Stimulated activated effector memory CD8-positive, alpha-beta T cell treated with anti-CD3 and anti-CD28 coated beads, Interleukin-12 subunit alpha, Interleukin-12 subunit beta, amount 100 ng/mL, for 72 hours (primary cell): Measurements from ENCODE around the gene GREM2.

Experiments
- ATAC-seq: fragments of 150-1000 bp; cut with Tn5 transposase; 2 replicates; pipeline ENCODE4 v1.10.0; 2021
- DNase-seq, 2 donors: peaks; one replicate each; pipeline ENCODE4 v3.0.0; 2021 to 2022; ENCODE audit warnings: low spot score in 2 of 2
- H3K27ac Mint-ChIP-seq: one replicate; pipeline ENCODE4 v1.8.0; 2022; ENCODE audit warnings: mild to moderate bottlenecking, mixed read lengths
- H3K36me3 Mint-ChIP-seq: one replicate; pipeline ENCODE4 v1.8.0; 2022; ENCODE audit warnings: mild to moderate bottlenecking, mixed read lengths
- H3K4me1 Mint-ChIP-seq: one replicate; pipeline ENCODE4 v1.8.0; 2022; ENCODE audit warnings: mixed read lengths
- H3K4me3 Mint-ChIP-seq: one replicate; pipeline ENCODE4 v1.8.0; 2022; ENCODE audit warnings: mild to moderate bottlenecking, mixed read lengths
- H3K9me3 Mint-ChIP-seq: one replicate; pipeline ENCODE4 v1.8.0; 2022; ENCODE audit warnings: mixed read lengths

The GREM2 gene

GRCh38 chr1:240506176-240506575 is 105.8 kb downstream of the GREM2 start:
- ATAC-seq: no peak
- H3K27ac Mint-ChIP-seq: no peak overlapping the region
- no peaks in the 10 kb centered on the region for H3K36me3 Mint-ChIP-seq
- no peak overlapping the region for H3K4me3 Mint-ChIP-seq
- H3K9me3 Mint-ChIP-seq: no peaks in the 10 kb centered on the region
- no peaks in the 10 kb centered on the region for H3K4me1 Mint-ChIP-seq
- no peak for DNase-seq

GRCh38 chr1:240503558-240503957 is 108.4 kb downstream of the GREM2 start:
- Mint-ChIP-seq H3K9me3 (no peaks in the 10 kb centered on the region), H3K27ac (no peak overlapping the region), H3K4me1 (no peaks in the 10 kb centered on the region), H3K4me3 (no peak overlapping the region), H3K36me3 (no peaks in the 10 kb centered on the region)
- ATAC-seq: peak; percentile 61
- no peak for DNase-seq

GRCh38 chr1:240503036-240503435 is 108.9 kb downstream of the GREM2 start:
- H3K27ac Mint-ChIP-seq: no peak overlapping the region
- no peaks in the 10 kb centered on the region for H3K4me1 Mint-ChIP-seq
- no peak for ATAC-seq
- no peaks in the 10 kb centered on the region for H3K9me3 Mint-ChIP-seq
- H3K36me3 Mint-ChIP-seq: no peaks in the 10 kb centered on the region
- no peak for DNase-seq
- no peak overlapping the region for H3K4me3 Mint-ChIP-seq

GRCh38 chr1:240501115-240501514 is 110.8 kb downstream of the GREM2 start:
- ATAC-seq (no peak), DNase-seq (no peak)
- H3K4me3 Mint-ChIP-seq: no peak overlapping the region
- no peak overlapping the region for H3K27ac Mint-ChIP-seq
- no peaks in the 10 kb centered on the region for H3K4me1 Mint-ChIP-seq
- peaks cover 3% of the 10 kb centered on the region for H3K9me3 Mint-ChIP-seq
- H3K36me3 Mint-ChIP-seq: no peaks in the 10 kb centered on the region

GRCh38 chr1:240500647-240501046 is 111.3 kb downstream of the GREM2 start:
- H3K27ac Mint-ChIP-seq: no peak overlapping the region
- no peak overlapping the region for H3K4me3 Mint-ChIP-seq
- H3K9me3 Mint-ChIP-seq: peaks cover 3% of the 10 kb centered on the region
- no peaks in the 10 kb centered on the region for H3K4me1 Mint-ChIP-seq
- DNase-seq: no peak
- H3K36me3 Mint-ChIP-seq: no peaks in the 10 kb centered on the region
- ATAC-seq: no peak

GRCh38 chr1:240499012-240499411 is 112.9 kb downstream of the GREM2 start:
- ATAC-seq (no peak), DNase-seq (no peak)
- Mint-ChIP-seq H3K4me1 (no peaks in the 10 kb centered on the region), H3K9me3 (peaks cover 3% of the 10 kb centered on the region), H3K4me3 (no peak overlapping the region), H3K36me3 (no peaks in the 10 kb centered on the region), H3K27ac (no peak overlapping the region)

- no peak overlapping the region for H3K4me3 Mint-ChIP-seq
- no peak for ATAC-seq
- H3K9me3 Mint-ChIP-seq: peaks cover 3% of the 10 kb centered on the region
- no peak for DNase-seq
- no peaks in the 10 kb centered on the region for H3K4me1 Mint-ChIP-seq
- H3K36me3 Mint-ChIP-seq: no peaks in the 10 kb centered on the region
- H3K27ac Mint-ChIP-seq: no peak overlapping the region
These were observed 113.6 kb downstream of the GREM2 start for GRCh38 chr1:240498335-240498734.

- Mint-ChIP-seq H3K4me3 (no peak overlapping the region), H3K27ac (no peak overlapping the region), H3K9me3 (peaks cover 3% of the 10 kb centered on the region), H3K36me3 (no peaks in the 10 kb centered on the region), H3K4me1 (no peaks in the 10 kb centered on the region)
- no peak for DNase-seq
- no peak for ATAC-seq
These were observed 114.0 kb downstream of the GREM2 start for GRCh38 chr1:240497908-240498307.

GRCh38 chr1:240496941-240497340 is 115.0 kb downstream of the GREM2 start:
- Mint-ChIP-seq H3K27ac (no peak overlapping the region), H3K36me3 (no peaks in the 10 kb centered on the region), H3K4me1 (no peaks in the 10 kb centered on the region), H3K4me3 (no peak overlapping the region), H3K9me3 (peaks cover 3% of the 10 kb centered on the region)
- DNase-seq (no peak), ATAC-seq (no peak)

- H3K27ac Mint-ChIP-seq: no peak overlapping the region
- H3K4me1 Mint-ChIP-seq: no peaks in the 10 kb centered on the region
- no peak for DNase-seq
- H3K9me3 Mint-ChIP-seq: peaks cover 5% of the 10 kb centered on the region
- no peak for ATAC-seq
- H3K36me3 Mint-ChIP-seq: no peaks in the 10 kb centered on the region
- no peak overlapping the region for H3K4me3 Mint-ChIP-seq
These were observed 115.6 kb downstream of the GREM2 start for GRCh38 chr1:240496356-240496755.

- no peaks in the 10 kb centered on the region for H3K36me3 Mint-ChIP-seq
- ATAC-seq (no peak), DNase-seq (no peak)
- H3K4me3 Mint-ChIP-seq: no peak overlapping the region
- peaks cover 5% of the 10 kb centered on the region for H3K9me3 Mint-ChIP-seq
- no peaks in the 10 kb centered on the region for H3K4me1 Mint-ChIP-seq
- H3K27ac Mint-ChIP-seq: no peak overlapping the region
These were observed 116.4 kb downstream of the GREM2 start for GRCh38 chr1:240495601-240496000.

- ATAC-seq (peak; percentile 81), DNase-seq (peak in 1 of 2 donors; percentile 2)
- no peak overlapping the region for H3K27ac Mint-ChIP-seq
These were observed 119.0 kb downstream of the GREM2 start for GRCh38 chr1:240492832-240493440.

GRCh38 chr1:240491796-240492195 is 120.2 kb downstream of the GREM2 start:
- peak overlapping the region; percentile 55 for H3K4me3 Mint-ChIP-seq

More at GRCh38 chr1:240492832-240493440, 119.0 kb downstream of the GREM2 start:
- no peaks in the 10 kb centered on the region for H3K4me1 Mint-ChIP-seq
- H3K36me3 Mint-ChIP-seq: no peaks in the 10 kb centered on the region
- peak overlapping the region; percentile 55 for H3K4me3 Mint-ChIP-seq
- H3K9me3 Mint-ChIP-seq: peaks cover 5% of the 10 kb centered on the region

GRCh38 chr1:240491156-240491555 is 120.8 kb downstream of the GREM2 start:
- H3K4me3 Mint-ChIP-seq: no peak overlapping the region
- H3K4me1 Mint-ChIP-seq: no peaks in the 10 kb centered on the region
- no peak for DNase-seq
- no peak for ATAC-seq
- no peak overlapping the region for H3K27ac Mint-ChIP-seq
- H3K9me3 Mint-ChIP-seq: peaks cover 3% of the 10 kb centered on the region
- no peaks in the 10 kb centered on the region for H3K36me3 Mint-ChIP-seq

More at GRCh38 chr1:240491796-240492195, 120.2 kb downstream of the GREM2 start:
- no peaks in the 10 kb centered on the region for H3K4me1 Mint-ChIP-seq
- peaks cover 5% of the 10 kb centered on the region for H3K9me3 Mint-ChIP-seq
- ATAC-seq (no peak), DNase-seq (no peak)
- no peak overlapping the region for H3K27ac Mint-ChIP-seq
- no peaks in the 10 kb centered on the region for H3K36me3 Mint-ChIP-seq

GRCh38 chr1:240487493-240487892 is 124.5 kb downstream of the GREM2 start:
- H3K36me3 Mint-ChIP-seq: no peaks in the 10 kb centered on the region
- no peak overlapping the region for H3K27ac Mint-ChIP-seq
- DNase-seq (no peak), ATAC-seq (no peak)
- H3K4me1 Mint-ChIP-seq: no peaks in the 10 kb centered on the region
- peaks cover 2% of the 10 kb centered on the region for H3K9me3 Mint-ChIP-seq
- H3K4me3 Mint-ChIP-seq: no peak overlapping the region

- Mint-ChIP-seq H3K27ac (no peak overlapping the region), H3K9me3 (no peaks in the 10 kb centered on the region), H3K4me3 (no peak overlapping the region), H3K4me1 (no peaks in the 10 kb centered on the region), H3K36me3 (no peaks in the 10 kb centered on the region)
- no peak for ATAC-seq
- DNase-seq: no peak
These were observed 125.3 kb downstream of the GREM2 start for GRCh38 chr1:240486611-240487010.
